ENCODE measurements around the gene CFAP161. TPM values are rescaled to one million over a fixed set of nuclear protein-coding genes. Genes with fewer than 3 reads are reported as not detected.

The CFAP161 gene
- total and polyA plus RNA-seq, 9 of the 15 experiments (the other 6 are each of a cell fraction or from before 2014, with no cell fraction given) = 25.8 to 83.3 (median 75.6) TPM

GRCh38 chr15:81098861-81099651, 35.0 kb upstream of the CFAP161 start (continued):
- TF ChIP-seq FOXJ2 (tag; IDR thresholded peaks at IDR 0.05) (peak; percentile 44; the same call in 1 of the 2 replicates), CREB1 (IDR thresholded peaks at IDR 0.05) (peak; percentile 17; the same call in 1 of the 2 replicates), CREB1 (CRISPR knock-in tag; IDR thresholded peaks at IDR 0.05) (no peak), NONO (IDR thresholded peaks at IDR 0.05; ENCODE audit: low read depth in 2 of 2, low read length in 1 of 2) (no peak), RUNX1 (IDR thresholded peaks at IDR 0.05; ENCODE audit: low read depth) (0 out of 2 replicates have a peak, but pooled peaks have one; percentile 47), BCL6 (CRISPR knock-in tag; IDR thresholded peaks at IDR 0.05) (no peak), MBD2 (IDR thresholded peaks at IDR 0.05; ENCODE audit: borderline replicate concordance, low read depth) (no peak), NFIC (IDR thresholded peaks at IDR 0.05) (peak; percentile 78), ATF1 (CRISPR knock-in tag; IDR thresholded peaks at IDR 0.05) (no peak), ATF1 (tag; IDR thresholded peaks at IDR 0.05) (peak; percentile 49), ZNF184 (CRISPR knock-in tag; IDR thresholded peaks at IDR 0.05) (no peak), ELF1 (tag; IDR thresholded peaks at IDR 0.05) (no peak; the same call in 1 of the 2 replicates), EHMT2 (IDR thresholded peaks at IDR 0.05) (no peak), ZNF507 (tag; conservative IDR thresholded peaks at IDR 0.05) (no peak), ARID1B (IDR thresholded peaks at IDR 0.05) (peak; percentile 97), PTBP1 (IDR thresholded peaks at IDR 0.05; ENCODE audit: low read depth, low read length) (no peak), SNRNP70 (optimal IDR thresholded peaks at IDR 0.05; ENCODE audit: low read depth, low read length) (no peak), CHD1 (IDR thresholded peaks at IDR 0.05; ENCODE audit: low read length) (no peak), ZNF133 (CRISPR knock-in tag; IDR thresholded peaks at IDR 0.05) (no peak), SIRT6 (IDR thresholded peaks at IDR 0.05; ENCODE audit: low read depth, low read length) (no peak), TEAD4 (IDR thresholded peaks at IDR 0.05; ENCODE audit: low read length) (peak; percentile 90), TEAD4 (CRISPR knock-in tag; IDR thresholded peaks at IDR 0.05; ENCODE audit: borderline replicate concordance) (no peak), PHF8 (IDR thresholded peaks at IDR 0.05; ENCODE audit: borderline replicate concordance, low read length) (no peak; the same call in 1 of the 2 replicates), MTF1 (CRISPR knock-in tag; IDR thresholded peaks at IDR 0.05; ENCODE audit: borderline replicate concordance) (no peak), ZBTB2 (IDR thresholded peaks at IDR 0.05) (peak; percentile 26; the same call in 1 of the 2 replicates), ZNF282 (CRISPR knock-in tag; IDR thresholded peaks at IDR 0.05) (no peak), HLTF (IDR thresholded peaks at IDR 0.05) (no peak), SFPQ (IDR thresholded peaks at IDR 0.05; ENCODE audit: low read depth, low read length) (no peak), ZBED1 (IDR thresholded peaks at IDR 0.05) (no peak), PHB2 (IDR thresholded peaks at IDR 0.05; ENCODE audit: low read depth) (no peak), ARID2 (IDR thresholded peaks at IDR 0.05) (no peak)
